Activated CD4-positive, alpha-beta memory T cell treated with anti-CD3 and anti-CD28 coated beads for 36 hours (primary cell): ENCODE measurements around the gene UCKL1. TPM values are rescaled to one million over a fixed set of nuclear protein-coding genes. Genes with fewer than 3 reads are reported as not detected.
"Not testable (repeated sequence)": the region's sequence is repeated elsewhere in the genome, so short reads cannot be mapped to it uniquely, and the experiment has no call there.

Experiments used
- CTCF ChIA-PET: fragments of 350-600 bp; sonication (Branson Sonifier 250); formaldehyde crosslinking; loops from one replicate; lab custom pipeline; 2021; ENCODE audit warnings: antibody characterized with exemption, inconsistent platforms; lab: Charles Lee
- POLR2A ChIA-PET: fragments of 350-600 bp; sonication (Branson Sonifier 250); formaldehyde crosslinking; loops from one replicate; lab custom pipeline; 2021; ENCODE audit warnings: antibody characterized with exemption; lab: Charles Lee
- DNase-seq: peaks from one replicate; pipeline ENCODE4 v3.0.0-alpha.2; 2020
- H3K27ac Mint-ChIP-seq: one replicate; pipeline ENCODE4 v1.8.0; 2021; ENCODE audit warnings: mixed read lengths
- H3K27me3 Mint-ChIP-seq: one replicate; pipeline ENCODE4 v1.8.0; 2021; ENCODE audit warnings: mixed read lengths
- H3K36me3 Mint-ChIP-seq: one replicate; pipeline ENCODE4 v1.8.0; 2021; ENCODE audit warnings: mixed read lengths
- H3K4me1 Mint-ChIP-seq: one replicate; pipeline ENCODE4 v1.8.0; 2021; ENCODE audit warnings: low read depth, mixed read lengths
- H3K4me3 Mint-ChIP-seq: one replicate; pipeline ENCODE4 v1.8.0; 2021; ENCODE audit warnings: mild to moderate bottlenecking, mixed read lengths
- H3K9me3 Mint-ChIP-seq: one replicate; pipeline ENCODE4 v1.8.0; 2021; ENCODE audit warnings: mixed read lengths
- intact Hi-C: fragments of 100-400 bp; cut with micrococcal nuclease; formaldehyde crosslinking; loops from one replicate; pipeline ENCODE4 v1.15.1; 2023
- total RNA-seq, 2 experiments: library from RNA; stranded (reverse); gene quantifications; one replicate each; pipeline ENCODE4 v1.2.3, GENCODE V29; 2021

Gene UCKL1
- total RNA-seq, 2 experiments from 2014 or later, result 26.6 to 29.6 TPM

DNA sequence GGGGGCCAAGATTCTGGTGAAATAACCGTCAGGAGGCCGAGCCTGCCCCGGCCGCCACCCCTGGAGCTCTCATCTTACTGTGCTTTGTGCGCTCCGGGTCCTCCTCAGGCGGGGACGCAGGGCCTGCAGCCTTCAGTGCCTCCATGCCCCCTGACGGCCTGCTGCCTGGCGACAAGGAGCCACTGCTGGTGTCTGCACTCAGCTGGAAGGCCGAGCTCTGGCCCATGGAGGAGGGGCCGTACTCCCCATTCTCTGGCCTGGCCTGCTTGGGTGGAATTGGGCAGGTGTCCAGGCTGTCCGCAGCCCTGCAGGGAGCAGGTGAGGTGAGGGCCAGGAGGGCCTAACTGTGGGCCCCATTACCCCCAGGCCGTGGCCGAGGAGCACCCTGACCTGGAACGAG lies 8.2 kb upstream of the UCKL1 start:
- peaks cover 10% of the 10 kb centered on the region for H3K4me1 Mint-ChIP-seq
- ChIA-PET CTCF (interaction anchor here (1.2 kb wide), 1 partner anchor 9 kb away, joined by 5 read pairs; no protein-coding TSS in a partner anchor), POLR2A (no interaction called here)
- no peak for DNase-seq
- no peaks in the 10 kb centered on the region for H3K9me3 Mint-ChIP-seq
- intact Hi-C loops, result no loop called here
- no peak overlapping the region for H3K27ac Mint-ChIP-seq
- H3K4me3 Mint-ChIP-seq, result no peak overlapping the region
- H3K36me3 Mint-ChIP-seq, result peaks cover 22% of the 10 kb centered on the region
- no peaks in the 10 kb centered on the region for H3K27me3 Mint-ChIP-seq

- POLR2A ChIA-PET, result no interaction called here
- H3K27ac Mint-ChIP-seq, result no peak overlapping the region
- intact Hi-C loops, result no loop called here
- H3K4me1 Mint-ChIP-seq, result peaks cover 8% of the 10 kb centered on the region
- H3K36me3 Mint-ChIP-seq, result peaks cover 19% of the 10 kb centered on the region
- no peak for DNase-seq
- CTCF ChIA-PET, result interaction anchor here (1.2 kb wide), 1 partner anchor 10 kb away, joined by 5 read pairs; no protein-coding TSS in a partner anchor
- no peak overlapping the region for H3K4me3 Mint-ChIP-seq
- H3K27me3 Mint-ChIP-seq, result no peaks in the 10 kb centered on the region
- H3K9me3 Mint-ChIP-seq, result no peaks in the 10 kb centered on the region
These were observed 7.6 kb upstream of the UCKL1 start for GRCh38 chr20:63963784-63964301.

GRCh38 chr20:63963348-63963741 lies 7.1 kb upstream of the UCKL1 start:
- CTCF ChIA-PET, result interaction anchor here (1.2 kb wide), 1 partner anchor 10 kb away, joined by 5 read pairs; no protein-coding TSS in a partner anchor
- intact Hi-C loops, result no loop called here
- POLR2A ChIA-PET, result no interaction called here

DNA sequence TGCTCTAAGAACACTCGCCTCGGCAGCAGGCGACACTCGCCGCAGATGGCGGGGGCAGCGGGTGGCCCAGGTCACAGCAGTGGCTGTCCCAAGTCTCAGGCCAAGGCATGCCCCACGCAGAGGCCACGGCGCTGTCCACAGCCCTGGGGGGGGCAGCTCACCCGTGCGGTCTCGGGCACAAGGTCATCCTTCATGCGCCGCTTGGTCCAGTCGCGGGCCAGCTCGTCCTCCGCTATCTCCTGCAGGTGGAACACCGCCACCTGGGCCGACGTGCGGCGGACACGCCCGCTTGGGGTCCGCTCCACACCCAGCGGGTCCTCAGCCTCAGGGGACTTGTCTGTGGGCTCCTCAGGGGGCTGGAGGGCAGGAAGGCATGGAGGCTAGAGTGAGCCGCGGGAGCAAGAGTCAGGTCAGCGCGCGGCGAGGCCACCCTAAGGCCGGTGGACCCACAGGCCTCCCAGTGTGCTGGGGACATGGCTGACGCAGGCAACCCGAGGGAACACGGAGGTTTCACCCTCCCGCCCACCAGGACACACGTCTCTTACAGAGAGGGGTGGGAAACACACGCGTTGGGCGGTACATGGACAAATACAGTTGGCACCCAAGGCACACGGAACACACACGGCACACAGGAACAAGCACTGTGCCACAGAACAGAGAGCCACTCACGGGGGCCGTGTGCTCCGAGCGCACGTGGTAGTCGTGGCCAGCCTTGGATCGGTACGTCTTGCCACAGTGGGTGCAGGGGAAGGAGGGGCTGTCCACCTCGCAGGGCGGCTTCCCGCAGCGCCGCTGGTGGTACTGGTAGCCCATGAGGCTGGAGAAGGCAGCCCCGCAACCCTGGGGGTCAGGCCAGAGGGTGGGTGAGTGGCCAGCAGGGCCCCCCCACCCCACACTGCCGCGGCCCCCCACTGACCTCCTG lies 6.5 kb upstream of the UCKL1 start:
- ChIA-PET CTCF (interaction anchor here (1.0 to 1.1 kb wide), 2 partner anchors 10 to 425 kb away, joined by 3 read pairs; no protein-coding TSS in a partner anchor), POLR2A (no interaction called here)
- peaks cover 6% of the 10 kb centered on the region for H3K4me1 Mint-ChIP-seq
- no peak overlapping the region for H3K27ac Mint-ChIP-seq
- no peaks in the 10 kb centered on the region for H3K9me3 Mint-ChIP-seq
- DNase-seq, result no peak
- H3K27me3 Mint-ChIP-seq, result no peaks in the 10 kb centered on the region
- peaks cover 18% of the 10 kb centered on the region for H3K36me3 Mint-ChIP-seq
- intact Hi-C loops, result no loop called here
- H3K4me3 Mint-ChIP-seq, result no peak overlapping the region

More at GRCh38 chr20:63963348-63963741, 7.1 kb upstream of the UCKL1 start:
- H3K27me3 Mint-ChIP-seq, result no peaks in the 10 kb centered on the region
- H3K9me3 Mint-ChIP-seq, result no peaks in the 10 kb centered on the region
- no peak overlapping the region for H3K4me3 Mint-ChIP-seq
- H3K36me3 Mint-ChIP-seq, result peaks cover 18% of the 10 kb centered on the region
- no peak overlapping the region for H3K27ac Mint-ChIP-seq
- peaks cover 3% of the 10 kb centered on the region for H3K4me1 Mint-ChIP-seq
- DNase-seq, result no peak

- Mint-ChIP-seq H3K27me3 (no peaks in the 10 kb centered on the region), H3K4me3 (no peak overlapping the region), H3K4me1 (peaks cover 13% of the 10 kb centered on the region), H3K36me3 (peaks cover 18% of the 10 kb centered on the region), H3K27ac (no peak overlapping the region), H3K9me3 (no peaks in the 10 kb centered on the region)
- intact Hi-C loops, result no loop called here
- CTCF ChIA-PET, result interaction anchor here (1.0 to 1.1 kb wide), 2 partner anchors 11 to 424 kb away, joined by 3 read pairs; no protein-coding TSS in a partner anchor
- POLR2A ChIA-PET, result no interaction called here
- no peak for DNase-seq
These were observed 5.6 kb upstream of the UCKL1 start for GRCh38 chr20:63961664-63962425.

DNA sequence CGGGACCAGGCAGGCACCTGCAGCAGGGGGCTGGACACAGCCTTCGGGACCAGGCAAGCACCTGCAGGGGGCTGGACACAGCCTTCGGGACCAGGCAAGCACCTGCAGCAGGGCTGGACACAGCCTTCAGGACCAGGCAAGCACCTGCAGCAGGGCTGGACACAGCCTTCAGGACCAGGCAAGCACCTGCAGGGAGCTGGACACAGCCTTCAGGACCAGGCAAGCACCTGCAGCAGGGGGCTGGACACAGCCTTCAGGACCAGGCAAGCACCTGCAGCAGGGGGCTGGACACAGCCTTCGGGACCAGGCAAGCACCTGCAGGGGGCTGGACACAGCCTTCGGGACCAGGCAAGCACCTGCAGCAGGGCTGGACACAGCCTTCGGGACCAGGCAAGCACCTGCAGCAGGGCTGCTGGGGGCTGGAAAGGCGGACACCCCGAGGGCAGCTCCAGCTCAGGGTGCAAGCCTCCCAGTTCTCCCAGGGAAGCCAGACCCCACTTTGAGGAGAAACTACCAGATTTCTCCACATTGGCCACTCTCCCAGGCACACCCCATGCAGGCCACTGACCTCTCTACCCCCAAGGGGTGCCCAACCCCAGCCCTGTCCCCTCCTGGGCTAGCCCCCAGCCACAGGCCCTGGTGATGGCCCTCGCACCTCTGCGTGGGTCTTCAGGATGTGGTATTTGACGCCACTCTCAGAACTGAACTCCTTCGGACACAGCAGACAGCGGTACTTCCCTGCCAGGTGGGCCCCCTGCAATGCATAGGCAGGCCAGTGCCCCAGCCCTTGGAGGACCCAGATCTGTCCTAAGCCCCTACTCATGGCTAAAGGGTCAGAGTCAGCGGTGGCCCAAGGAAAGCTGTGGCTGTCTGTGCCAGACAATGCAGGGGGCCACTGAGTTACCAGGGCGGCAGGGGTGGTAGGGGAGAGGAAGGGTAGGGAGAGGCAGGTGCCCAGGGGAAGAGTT lies 4.7 kb upstream of the UCKL1 start:
- peaks cover 16% of the 10 kb centered on the region for H3K36me3 Mint-ChIP-seq
- H3K27me3 Mint-ChIP-seq, H3K4me3 Mint-ChIP-seq, H3K27ac Mint-ChIP-seq, CTCF ChIA-PET, DNase-seq, intact Hi-C loops, POLR2A ChIA-PET, H3K9me3 Mint-ChIP-seq: not testable (repeated sequence)
- peaks cover 13% of the 10 kb centered on the region for H3K4me1 Mint-ChIP-seq

DNA sequence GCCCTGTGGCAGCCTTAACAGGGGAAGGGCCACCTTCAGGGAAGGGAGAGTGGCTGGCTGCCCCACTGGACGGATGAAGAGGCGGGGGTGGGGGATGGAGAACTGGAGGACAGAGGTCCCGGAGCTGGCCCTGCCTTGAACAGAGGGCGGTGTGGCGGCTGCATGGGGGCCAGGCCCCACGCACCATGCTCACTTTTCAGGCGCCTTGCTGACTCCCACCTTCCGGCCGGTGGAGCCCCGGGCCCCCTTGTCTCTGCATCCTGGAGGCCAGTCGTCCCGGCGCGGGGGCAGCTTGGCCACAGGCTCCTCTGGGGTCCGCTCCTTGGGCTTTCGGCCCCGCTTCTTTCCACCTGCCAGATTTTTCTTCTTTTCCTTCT lies 3.5 kb upstream of the UCKL1 start:
- H3K4me3 Mint-ChIP-seq, result no peak overlapping the region
- POLR2A ChIA-PET, result interaction anchor here (1.4 kb wide), 1 partner anchor 9 kb away, joined by 5 read pairs; no protein-coding TSS in a partner anchor
- intact Hi-C loops, result loop anchor here (5.0 kb wide), 1 partner anchor 422 kb away; the partner anchor contains the start of gene PTK6

GRCh38 chr20:63958964-63959698 lies 2.9 kb upstream of the UCKL1 start:
- CTCF ChIA-PET, result interaction anchor here (1.2 kb wide), 1 partner anchor 15 kb away, joined by 3 read pairs; no protein-coding TSS in a partner anchor
- POLR2A ChIA-PET, result interaction anchor here (0.6 to 1.4 kb wide), 2 partner anchors 9 to 252 kb away, joined by 3 to 5 read pairs; no protein-coding TSS in a partner anchor
- Mint-ChIP-seq H3K36me3 (peaks cover 13% of the 10 kb centered on the region), H3K27me3 (no peaks in the 10 kb centered on the region), H3K4me3 (no peak overlapping the region), H3K27ac (peak overlapping the region; percentile 89), H3K4me1 (peaks cover 23% of the 10 kb centered on the region), H3K9me3 (no peaks in the 10 kb centered on the region)
- intact Hi-C loops, result loop anchor here (5.0 kb wide), 1 partner anchor 422 kb away; the partner anchor contains the start of gene PTK6
- no peak for DNase-seq

More for the DNA sequence above, 3.5 kb upstream of the UCKL1 start:
- H3K9me3 Mint-ChIP-seq, result no peaks in the 10 kb centered on the region
- CTCF ChIA-PET, result no interaction called here
- no peak overlapping the region for H3K27ac Mint-ChIP-seq
- DNase-seq, result no peak
- peaks cover 16% of the 10 kb centered on the region for H3K36me3 Mint-ChIP-seq
- H3K4me1 Mint-ChIP-seq, result peaks cover 18% of the 10 kb centered on the region
- no peaks in the 10 kb centered on the region for H3K27me3 Mint-ChIP-seq

DNA sequence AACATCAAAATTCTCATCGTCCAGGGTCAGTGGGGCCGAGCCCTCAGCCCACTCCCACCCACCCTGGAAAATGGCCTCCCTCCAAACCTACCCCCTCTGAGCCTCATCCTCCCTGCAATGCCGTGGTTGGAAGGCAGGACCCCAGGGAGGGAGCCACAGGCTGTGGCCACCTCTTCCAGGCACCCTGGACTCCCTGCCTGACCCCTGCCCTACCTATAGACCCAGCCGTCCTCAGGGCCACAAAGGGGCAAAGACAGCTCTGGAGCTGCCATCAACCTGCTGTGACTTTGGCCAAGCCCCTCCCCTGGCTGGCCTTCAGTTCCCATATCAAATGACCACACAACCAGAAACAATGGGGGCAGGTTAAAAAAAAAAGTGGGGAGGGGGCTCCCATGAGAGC lies 2.3 kb upstream of the UCKL1 start:
- no peaks in the 10 kb centered on the region for H3K9me3 Mint-ChIP-seq
- H3K27ac Mint-ChIP-seq, result peak overlapping the region; percentile 89
- peaks cover 11% of the 10 kb centered on the region for H3K36me3 Mint-ChIP-seq
- no peak for DNase-seq
- no peaks in the 10 kb centered on the region for H3K27me3 Mint-ChIP-seq
- ChIA-PET POLR2A (interaction anchor here (0.6 to 1.4 kb wide), 2 partner anchors 10 to 251 kb away, joined by 3 to 5 read pairs; no protein-coding TSS in a partner anchor), CTCF (interaction anchor here (1.2 kb wide), 1 partner anchor 16 kb away, joined by 3 read pairs; no protein-coding TSS in a partner anchor)
- no peak overlapping the region for H3K4me3 Mint-ChIP-seq
- H3K4me1 Mint-ChIP-seq, result peaks cover 30% of the 10 kb centered on the region
- intact Hi-C loops, result loop anchor here (5.0 kb wide), 1 partner anchor 421 kb away; the partner anchor contains the start of gene PTK6
